ENCODE data around the gene EPN3. TPM values are rescaled to one million over a fixed set of nuclear protein-coding genes. Genes with fewer than 3 reads are reported as not detected.

EPN3 gene
- total RNA-seq, 1 experiment from 2014 or later: 53.2 TPM

DNA sequence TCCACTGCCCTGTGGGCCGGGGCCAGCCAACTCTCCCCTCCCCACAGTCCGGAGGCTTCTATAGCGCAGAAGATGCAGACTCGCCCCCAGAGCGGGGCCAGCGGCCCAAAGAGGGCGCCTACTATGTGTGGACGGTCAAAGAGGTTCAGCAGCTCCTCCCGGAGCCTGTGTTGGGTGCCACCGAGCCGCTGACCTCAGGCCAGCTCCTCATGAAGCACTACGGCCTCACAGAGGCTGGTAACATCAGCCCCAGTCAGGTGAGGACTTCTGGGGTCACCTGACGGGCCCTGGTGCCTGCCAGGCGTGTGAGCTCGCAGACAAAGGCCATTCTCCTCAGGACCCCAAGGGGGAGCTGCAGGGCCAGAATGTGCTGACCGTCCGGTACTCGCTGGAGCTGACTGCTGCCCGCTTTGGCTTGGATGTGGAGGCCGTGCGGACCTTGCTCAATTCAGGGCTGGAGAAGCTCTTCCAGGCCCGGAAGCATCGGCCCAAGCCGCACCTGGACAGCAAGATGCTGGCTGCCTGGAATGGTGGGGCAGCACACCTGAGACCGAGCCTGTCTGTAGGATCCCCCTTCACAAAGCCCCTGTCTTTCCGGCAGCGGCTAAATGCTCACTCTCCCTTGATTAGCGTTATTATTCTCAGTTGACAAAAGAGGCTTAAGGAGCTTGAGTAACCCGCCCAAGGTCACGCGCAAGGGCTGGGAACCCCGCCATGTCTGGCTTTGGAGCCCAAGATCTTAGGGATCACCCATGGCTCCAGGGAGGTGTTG, 18.3 kb downstream of the EPN3 start:
- no peaks in the 10 kb centered on the region for H3K9me3 ChIP-seq
- DNase-seq: peak; percentile 94 to 97
- peaks cover 15% of the 10 kb centered on the region for H3K4me1 ChIP-seq
- H3K4me3 ChIP-seq (ENCODE audit: low read depth, low read length): no peak overlapping the region
- H3K9me3 Mint-ChIP-seq (ENCODE audit: unreplicated experiment): no peaks in the 10 kb centered on the region
- peaks cover 11% of the 10 kb centered on the region for H3K4me1 Mint-ChIP-seq (ENCODE audit: low read depth, unreplicated experiment)
- H3K27ac Mint-ChIP-seq (ENCODE audit: unreplicated experiment): no peak overlapping the region
- no peak overlapping the region for H3K4me3 Mint-ChIP-seq (ENCODE audit: unreplicated experiment)
- H3K36me3 ChIP-seq (ENCODE audit: control insufficient read depth, insufficient read depth, low read length): peaks cover 8% of the 10 kb centered on the region
- no peaks in the 10 kb centered on the region for H3K27me3 Mint-ChIP-seq (ENCODE audit: insufficient read depth, unreplicated experiment)
- TF ChIP-seq, protein P1, sequence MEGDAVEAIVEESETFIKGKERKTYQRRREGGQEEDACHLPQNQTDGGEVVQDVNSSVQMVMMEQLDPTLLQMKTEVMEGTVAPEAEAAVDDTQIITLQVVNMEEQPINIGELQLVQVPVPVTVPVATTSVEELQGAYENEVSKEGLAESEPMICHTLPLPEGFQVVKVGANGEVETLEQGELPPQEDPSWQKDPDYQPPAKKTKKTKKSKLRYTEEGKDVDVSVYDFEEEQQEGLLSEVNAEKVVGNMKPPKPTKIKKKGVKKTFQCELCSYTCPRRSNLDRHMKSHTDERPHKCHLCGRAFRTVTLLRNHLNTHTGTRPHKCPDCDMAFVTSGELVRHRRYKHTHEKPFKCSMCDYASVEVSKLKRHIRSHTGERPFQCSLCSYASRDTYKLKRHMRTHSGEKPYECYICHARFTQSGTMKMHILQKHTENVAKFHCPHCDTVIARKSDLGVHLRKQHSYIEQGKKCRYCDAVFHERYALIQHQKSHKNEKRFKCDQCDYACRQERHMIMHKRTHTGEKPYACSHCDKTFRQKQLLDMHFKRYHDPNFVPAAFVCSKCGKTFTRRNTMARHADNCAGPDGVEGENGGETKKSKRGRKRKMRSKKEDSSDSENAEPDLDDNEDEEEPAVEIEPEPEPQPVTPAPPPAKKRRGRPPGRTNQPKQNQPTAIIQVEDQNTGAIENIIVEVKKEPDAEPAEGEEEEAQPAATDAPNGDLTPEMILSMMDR (IDR thresholded peaks at IDR 0.05; ENCODE audit: insufficient read depth in 1 of 2, low read depth in 1 of 2, low read length in 1 of 2, severe bottlenecking in 1 of 2, unreplicated experiment in 1 of 2): peak; percentile 99
- BruUV-seq (replicated peaks): no TSS peak
- intact Hi-C loops (cut with micrococcal nuclease; ENCODE audit: unreplicated experiment): loop anchor here (1.0 kb wide), 1 partner anchor 75 kb away; no protein-coding TSS in a partner anchor
- peaks cover 6% of the 10 kb centered on the region for H3K36me3 Mint-ChIP-seq (ENCODE audit: insufficient read depth, unreplicated experiment)
- ChIA-PET CTCF (interaction anchor here (0.5 to 5.6 kb wide), 51 partner anchors 9 to 394 kb away, joined by 3 to 272 read pairs (median 4); partner anchors contain the start of genes ACSF2, CACNA1G, EPN3 and LUC7L3), POLR2A (interaction anchor here (0.5 to 2.3 kb wide), 11 partner anchors 9 to 234 kb away, joined by 3 to 14 read pairs (median 5); partner anchors contain the start of genes CACNA1G and LUC7L3)
- H3K27me3 ChIP-seq (replicated peaks; ENCODE audit: control insufficient read depth, insufficient read depth, low read length): no peaks in the 10 kb centered on the region

DNA sequence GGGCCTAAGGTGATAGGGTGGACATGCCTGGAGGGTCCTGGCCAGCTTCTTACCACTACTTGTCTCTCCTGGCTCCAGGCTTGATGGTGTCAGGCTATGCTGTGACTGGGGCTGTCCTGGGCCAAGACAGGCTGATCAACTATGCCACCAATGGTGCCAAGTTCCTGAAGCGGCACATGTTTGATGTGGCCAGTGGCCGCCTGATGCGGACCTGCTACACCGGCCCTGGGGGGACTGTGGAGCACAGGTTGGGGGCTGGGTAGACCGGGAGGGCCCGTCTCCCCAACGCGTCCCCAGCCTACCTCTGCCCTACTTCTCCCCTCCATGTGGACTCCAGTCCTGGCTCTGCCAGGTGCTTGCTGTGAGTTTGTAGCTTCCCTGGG, 18.9 kb downstream of the EPN3 start:
- no peaks in the 10 kb centered on the region for H3K9me3 Mint-ChIP-seq (ENCODE audit: unreplicated experiment)
- ChIA-PET POLR2A (interaction anchor here (0.5 to 2.3 kb wide), 10 partner anchors 9 to 234 kb away, joined by 3 to 14 read pairs (median 6); partner anchors contain the start of genes CACNA1G and LUC7L3), CTCF (interaction anchor here (0.5 to 5.6 kb wide), 50 partner anchors 9 to 393 kb away, joined by 3 to 272 read pairs (median 4); partner anchors contain the start of genes CACNA1G, EPN3, LUC7L3 and RSAD1)
- H3K27me3 ChIP-seq (replicated peaks; ENCODE audit: control insufficient read depth, insufficient read depth, low read length): no peaks in the 10 kb centered on the region
- no peak overlapping the region for H3K4me3 ChIP-seq (ENCODE audit: low read depth, low read length)
- no TSS peak for BruUV-seq (replicated peaks)
- no peak overlapping the region for H3K4me3 Mint-ChIP-seq (ENCODE audit: unreplicated experiment)
- H3K4me1 Mint-ChIP-seq (ENCODE audit: low read depth, unreplicated experiment): peaks cover 6% of the 10 kb centered on the region
- DNase-seq: no peak
- no peak overlapping the region for H3K27ac Mint-ChIP-seq (ENCODE audit: unreplicated experiment)
- H3K36me3 Mint-ChIP-seq (ENCODE audit: insufficient read depth, unreplicated experiment): peaks cover 10% of the 10 kb centered on the region
- H3K9me3 ChIP-seq: no peaks in the 10 kb centered on the region
- H3K4me1 ChIP-seq: peaks cover 14% of the 10 kb centered on the region
- H3K27me3 Mint-ChIP-seq (ENCODE audit: insufficient read depth, unreplicated experiment): no peaks in the 10 kb centered on the region
- intact Hi-C loops (cut with micrococcal nuclease; ENCODE audit: unreplicated experiment): loop anchor here (1.0 kb wide), 1 partner anchor 75 kb away; no protein-coding TSS in a partner anchor
- H3K36me3 ChIP-seq (ENCODE audit: control insufficient read depth, insufficient read depth, low read length): peaks cover 8% of the 10 kb centered on the region
- TF ChIP-seq, protein P1 (IDR thresholded peaks at IDR 0.05; ENCODE audit: insufficient read depth in 1 of 2, low read depth in 1 of 2, low read length in 1 of 2, severe bottlenecking in 1 of 2, unreplicated experiment in 1 of 2): no peak

DNA sequence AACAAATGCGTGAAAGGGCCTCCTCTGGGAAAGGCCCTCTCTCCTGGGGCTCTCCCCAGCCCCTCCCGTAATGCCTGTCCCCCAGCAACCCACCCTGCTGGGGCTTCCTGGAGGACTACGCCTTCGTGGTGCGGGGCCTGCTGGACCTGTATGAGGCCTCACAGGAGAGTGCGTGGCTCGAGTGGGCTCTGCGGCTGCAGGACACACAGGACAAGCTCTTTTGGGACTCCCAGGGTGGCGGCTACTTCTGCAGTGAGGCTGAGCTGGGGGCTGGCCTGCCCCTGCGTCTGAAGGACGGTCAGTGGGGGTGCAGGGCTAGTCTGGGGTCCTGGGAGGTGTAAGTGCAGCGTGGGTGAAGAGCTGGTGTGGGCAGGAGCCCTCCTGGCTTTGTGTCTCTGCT, 19.3 kb downstream of the EPN3 start:
- H3K27ac Mint-ChIP-seq (ENCODE audit: unreplicated experiment): no peak overlapping the region
- Histone ChIP-seq H3K4me1 (peaks cover 10% of the 10 kb centered on the region), H3K27me3 (replicated peaks; ENCODE audit: control insufficient read depth, insufficient read depth, low read length) (no peaks in the 10 kb centered on the region), H3K36me3 (ENCODE audit: control insufficient read depth, insufficient read depth, low read length) (peaks cover 8% of the 10 kb centered on the region), H3K9me3 (no peaks in the 10 kb centered on the region), H3K4me3 (ENCODE audit: low read depth, low read length) (no peak overlapping the region)
- H3K9me3 Mint-ChIP-seq (ENCODE audit: unreplicated experiment): no peaks in the 10 kb centered on the region
- peaks cover 13% of the 10 kb centered on the region for H3K36me3 Mint-ChIP-seq (ENCODE audit: insufficient read depth, unreplicated experiment)
- DNase-seq: no peak
- no TSS peak for BruUV-seq (replicated peaks)
- POLR2A ChIA-PET: interaction anchor here (0.7 kb wide), 1 partner anchor 9 kb away, joined by 3 read pairs; the partner anchor contains the start of gene CACNA1G
- H3K4me3 Mint-ChIP-seq (ENCODE audit: unreplicated experiment): no peak overlapping the region
- no peaks in the 10 kb centered on the region for H3K27me3 Mint-ChIP-seq (ENCODE audit: insufficient read depth, unreplicated experiment)
- peaks cover 1% of the 10 kb centered on the region for H3K4me1 Mint-ChIP-seq (ENCODE audit: low read depth, unreplicated experiment)
- CTCF ChIA-PET: interaction anchor here (1.2 to 5.6 kb wide), 8 partner anchors 8 to 146 kb away, joined by 3 to 118 read pairs (median 4); partner anchors contain the start of gene CACNA1G
- TF ChIP-seq, protein P1 (IDR thresholded peaks at IDR 0.05; ENCODE audit: insufficient read depth in 1 of 2, low read depth in 1 of 2, low read length in 1 of 2, severe bottlenecking in 1 of 2, unreplicated experiment in 1 of 2): no peak
- intact Hi-C loops (cut with micrococcal nuclease; ENCODE audit: unreplicated experiment): loop anchor here (1.0 kb wide), 1 partner anchor 74 kb away; no protein-coding TSS in a partner anchor

Measured in Caco-2 (cell line).